Kasumi-1 (cell line): Measurements from ENCODE around the gene ARHGAP26.
"Not testable (repeated sequence)": the region's sequence is repeated elsewhere in the genome, so short reads cannot be mapped to it uniquely, and the experiment has no call there.

Experiments
- DNase-seq, 2 experiments: peaks; one replicate each; lab custom pipeline; 2025; lab: John Stamatoyannopoulos, UW

Gene ARHGAP26

GRCh38 chr5:142931896-142932686, 161.9 kb downstream of the ARHGAP26 start:
- no peak for DNase-seq

GRCh38 chr5:142934051-142934762, 164.0 kb downstream of the ARHGAP26 start:
- DNase-seq, result peak; percentile 21 to 22

- DNase-seq, result peak; percentile 4 to 6
Observed at GRCh38 chr5:142935014-142935413, 164.8 kb downstream of the ARHGAP26 start.

GRCh38 chr5:142937374-142937773, 167.2 kb downstream of the ARHGAP26 start:
- no peak for DNase-seq

- DNase-seq, result no peak
Observed at GRCh38 chr5:142938266-142938880, 168.2 kb downstream of the ARHGAP26 start.

- DNase-seq, result no peak
Observed at GRCh38 chr5:142939006-142939405, 168.8 kb downstream of the ARHGAP26 start.

- no peak for DNase-seq
Observed at GRCh38 chr5:142939884-142940283, 169.7 kb downstream of the ARHGAP26 start.

- DNase-seq, result no peak
Observed at GRCh38 chr5:142941245-142941644, 171.1 kb downstream of the ARHGAP26 start.

- DNase-seq, result no peak
Observed at GRCh38 chr5:142942901-142943300, 172.7 kb downstream of the ARHGAP26 start.

- no peak for DNase-seq
Observed at GRCh38 chr5:142944140-142944539, 174.0 kb downstream of the ARHGAP26 start.

GRCh38 chr5:142945321-142945720, 175.1 kb downstream of the ARHGAP26 start:
- DNase-seq, result no peak

- DNase-seq, result no peak
Observed at GRCh38 chr5:142945845-142946244, 175.7 kb downstream of the ARHGAP26 start.

- DNase-seq, result no peak
Observed at GRCh38 chr5:142946547-142947426, 176.6 kb downstream of the ARHGAP26 start.

GRCh38 chr5:142947427-142947709, 177.2 kb downstream of the ARHGAP26 start:
- DNase-seq, result no peak

GRCh38 chr5:142952229-142952628, 182.1 kb downstream of the ARHGAP26 start:
- no peak for DNase-seq

GRCh38 chr5:142952871-142953270, 182.7 kb downstream of the ARHGAP26 start:
- DNase-seq, result not testable (repeated sequence)

- no peak for DNase-seq
Observed at GRCh38 chr5:142954455-142954854, 184.3 kb downstream of the ARHGAP26 start.

GRCh38 chr5:142955628-142956027, 185.5 kb downstream of the ARHGAP26 start:
- no peak for DNase-seq

GRCh38 chr5:142957528-142957927, 187.4 kb downstream of the ARHGAP26 start:
- DNase-seq, result no peak

- DNase-seq, result no peak
Observed at GRCh38 chr5:142958944-142959682, 188.9 kb downstream of the ARHGAP26 start.
